ELR (cell line): ENCODE measurements around the gene KMT2E.
"Not testable (repeated sequence)": the region's sequence is repeated elsewhere in the genome, so short reads cannot be mapped to it uniquely, and the experiment has no call there.

ENCODE experiments used
- DNase-seq: peaks from one replicate; pipeline ENCODE4 v3.0.0-alpha.2; 2015; ENCODE audit warnings: low read depth

The KMT2E gene

GRCh38 chr7:105026750-105027149 is 12.7 kb downstream of the KMT2E start:
- DNase-seq, result no peak

DNA sequence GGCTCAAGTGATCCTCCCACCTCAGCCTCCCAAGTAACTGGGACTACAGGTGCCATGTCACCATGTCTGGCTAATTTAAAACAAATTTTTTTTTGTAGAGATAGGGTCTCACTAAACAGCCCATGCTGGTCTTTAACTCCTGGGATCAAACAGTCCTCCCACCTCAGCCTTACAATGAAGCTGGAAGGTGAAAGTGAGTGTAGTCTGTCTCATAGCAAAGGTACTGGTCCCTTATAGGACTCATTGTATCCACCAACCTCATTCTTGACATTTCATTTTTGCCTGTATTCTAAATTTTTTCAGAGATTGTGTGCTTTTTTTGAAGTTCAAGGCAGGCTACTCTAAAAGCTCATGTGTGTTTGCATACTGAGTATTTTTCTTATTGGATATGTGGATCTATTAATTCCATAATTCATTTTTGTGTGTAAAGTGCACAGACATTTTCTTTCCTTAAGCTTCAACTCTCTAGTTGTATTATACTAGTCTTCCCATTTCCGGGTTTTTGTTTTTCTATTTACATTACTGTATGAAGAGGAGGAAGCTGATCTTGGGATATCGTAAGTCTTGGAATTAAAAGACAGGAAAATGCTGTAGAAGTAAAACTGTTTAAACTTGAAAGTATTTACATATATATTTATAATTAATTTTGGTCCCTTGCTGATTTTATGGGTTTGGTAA is 13.3 kb downstream of the KMT2E start:
- DNase-seq, result no peak

DNA sequence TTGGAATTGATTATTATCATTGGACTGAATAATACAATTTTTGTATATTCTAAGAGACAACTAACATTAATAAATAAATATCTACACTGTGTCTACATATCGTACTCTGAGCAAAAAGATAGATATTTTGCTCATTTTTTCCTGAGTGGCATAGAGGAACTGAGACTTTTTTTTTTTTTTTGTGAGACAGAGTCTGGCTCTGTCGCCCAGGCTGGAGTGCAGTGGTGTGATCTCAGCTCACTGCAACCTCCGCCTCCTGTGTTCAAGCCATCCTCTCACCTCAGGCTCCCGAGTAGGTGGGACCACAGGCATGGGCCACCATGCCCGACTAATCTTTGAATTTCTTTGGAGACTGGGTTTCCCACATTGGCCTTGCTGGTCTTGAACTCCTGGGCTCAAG is 14.0 kb downstream of the KMT2E start:
- no peak for DNase-seq

DNA sequence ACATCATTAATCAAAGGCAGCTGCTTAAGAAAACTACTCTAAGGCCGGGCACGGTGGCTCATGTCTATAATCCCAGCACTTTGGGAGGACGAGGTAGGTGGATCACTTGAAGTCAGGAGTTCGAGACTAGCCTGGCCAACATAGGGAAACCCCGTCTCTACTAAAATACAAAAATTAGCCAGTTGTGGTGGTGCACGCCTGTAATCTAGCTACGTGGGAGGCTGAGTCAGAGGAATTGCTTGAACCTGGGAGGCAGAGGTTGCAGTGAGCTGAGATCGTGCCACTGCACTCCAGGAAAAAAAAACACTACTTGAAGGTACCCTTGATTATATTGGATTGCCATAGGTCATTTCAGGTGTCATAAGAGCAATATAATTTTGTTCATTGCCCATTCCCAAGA is 14.9 kb downstream of the KMT2E start:
- DNase-seq, result not testable (repeated sequence)

DNA sequence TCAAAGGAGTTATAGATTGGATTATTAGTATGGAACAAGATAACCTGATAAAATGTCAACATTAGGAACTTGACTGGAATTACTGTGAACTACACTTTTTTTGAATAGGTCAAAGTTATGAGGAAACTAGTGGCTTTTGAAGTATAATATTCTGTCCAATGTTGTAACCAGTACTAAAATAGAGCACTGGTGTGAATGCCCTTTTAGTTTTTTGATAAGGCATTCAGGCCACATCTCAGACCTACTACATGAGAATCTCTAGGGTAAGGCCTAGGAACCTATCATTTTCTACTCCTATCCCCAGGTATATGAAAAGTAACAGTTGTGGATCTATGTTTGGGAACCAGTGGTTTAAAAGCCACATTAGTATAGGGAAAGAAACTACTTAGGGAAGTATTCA is 16.4 kb downstream of the KMT2E start:
- no peak for DNase-seq

DNA sequence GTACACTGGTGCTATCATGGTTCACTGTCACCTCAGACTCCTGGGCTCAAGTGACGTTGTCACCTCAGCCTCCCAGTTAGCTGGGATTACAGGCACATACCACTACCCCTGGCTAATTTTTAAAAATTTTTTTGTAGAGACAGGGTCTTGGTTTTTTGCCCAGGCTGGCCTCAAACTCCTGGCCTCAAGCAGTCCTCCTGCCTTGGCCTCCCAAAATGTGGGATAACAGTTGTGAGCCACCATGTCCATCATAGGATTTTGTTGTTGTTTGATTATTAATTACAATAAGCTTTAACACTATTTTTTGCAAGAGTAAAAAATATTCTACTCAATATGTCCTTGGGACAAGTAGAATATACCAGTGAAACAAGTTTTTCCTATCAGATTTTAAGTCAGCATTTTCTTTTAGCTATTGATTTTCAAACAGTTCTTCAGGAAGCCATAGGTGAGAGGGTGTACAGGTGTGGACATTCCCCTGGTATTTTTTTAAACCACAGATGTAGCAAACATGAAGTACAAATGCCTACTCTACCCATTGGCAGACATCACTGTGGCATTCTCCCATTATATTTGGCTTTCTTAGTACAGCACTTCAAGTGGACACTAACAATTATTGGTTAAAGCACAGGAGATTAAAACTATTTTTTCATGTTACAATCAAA is 18.7 kb downstream of the KMT2E start:
- DNase-seq, result no peak

- no peak for DNase-seq
These were observed 21.3 kb downstream of the KMT2E start for GRCh38 chr7:105035349-105035748.

- no peak for DNase-seq
These were observed 22.5 kb downstream of the KMT2E start for GRCh38 chr7:105036217-105037168.

DNA sequence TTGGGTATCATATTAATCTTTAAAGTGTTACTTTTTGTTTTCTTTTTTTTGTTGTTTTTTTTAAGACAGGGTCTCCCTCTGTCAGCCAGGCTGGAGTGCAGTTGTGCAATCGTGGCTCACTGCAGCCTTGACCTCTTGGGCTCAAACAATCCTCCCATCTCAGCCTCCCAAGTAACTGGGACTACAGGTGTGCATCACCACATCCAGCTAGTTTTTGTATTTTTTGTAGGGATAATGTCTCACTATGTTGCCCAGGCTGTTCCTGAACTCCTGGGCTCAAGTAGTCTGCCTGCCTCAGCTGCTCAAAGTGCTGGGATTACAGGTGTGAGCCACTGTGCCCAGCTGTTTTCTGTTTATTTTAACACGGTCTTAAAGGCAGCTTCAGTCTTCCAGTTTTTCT is 23.3 kb downstream of the KMT2E start:
- no peak for DNase-seq

DNA sequence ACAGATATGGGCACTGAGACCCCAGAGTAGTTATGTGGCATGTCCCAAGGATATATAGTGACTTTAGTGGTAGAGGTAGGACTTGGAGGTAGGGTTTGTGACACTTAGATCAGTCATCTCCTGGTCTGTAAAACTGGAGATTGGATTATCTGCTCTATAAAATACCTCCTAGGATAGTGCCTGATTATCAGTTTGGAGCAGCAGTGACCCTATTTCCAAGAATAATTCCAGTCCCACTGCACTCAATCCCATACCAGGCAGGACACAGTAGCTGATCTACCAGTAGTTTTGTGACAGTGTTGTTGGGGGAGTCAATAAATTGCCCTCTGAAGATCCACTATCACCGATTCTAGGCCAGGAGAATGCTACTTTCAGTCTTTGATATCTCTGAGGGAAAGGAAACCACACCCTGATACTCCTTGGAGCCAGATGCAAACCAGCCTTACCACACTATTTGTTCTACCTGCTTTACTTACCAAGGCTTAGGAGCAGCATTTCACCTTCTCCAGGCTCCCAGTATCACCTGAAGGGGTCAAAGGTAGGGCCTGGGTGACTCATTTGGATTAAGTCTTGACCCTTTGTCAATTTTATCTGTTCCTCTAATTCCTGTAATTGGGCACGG is 30.6 kb downstream of the KMT2E start:
- no peak for DNase-seq

DNA sequence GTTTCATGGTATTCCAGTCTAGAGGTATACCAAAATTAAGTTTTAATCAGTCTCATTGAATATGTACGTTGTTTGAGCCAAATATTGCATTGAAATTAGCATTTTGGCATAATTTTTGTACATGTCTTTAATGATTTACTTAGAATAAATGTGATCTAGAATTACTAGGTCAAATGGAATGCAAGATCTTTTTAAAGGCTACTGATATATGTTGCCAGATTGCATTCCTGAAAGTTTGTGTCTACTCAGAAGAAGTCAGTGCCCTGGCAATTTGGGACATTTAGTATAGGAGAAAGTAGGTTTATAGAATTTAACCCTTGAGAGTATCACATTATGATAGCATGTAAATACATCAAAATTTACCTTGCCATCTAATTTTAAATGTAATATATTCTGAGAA is 32.4 kb downstream of the KMT2E start:
- DNase-seq, result peak; percentile 63

GRCh38 chr7:105047932-105048331 is 33.9 kb downstream of the KMT2E start:
- DNase-seq, result no peak

DNA sequence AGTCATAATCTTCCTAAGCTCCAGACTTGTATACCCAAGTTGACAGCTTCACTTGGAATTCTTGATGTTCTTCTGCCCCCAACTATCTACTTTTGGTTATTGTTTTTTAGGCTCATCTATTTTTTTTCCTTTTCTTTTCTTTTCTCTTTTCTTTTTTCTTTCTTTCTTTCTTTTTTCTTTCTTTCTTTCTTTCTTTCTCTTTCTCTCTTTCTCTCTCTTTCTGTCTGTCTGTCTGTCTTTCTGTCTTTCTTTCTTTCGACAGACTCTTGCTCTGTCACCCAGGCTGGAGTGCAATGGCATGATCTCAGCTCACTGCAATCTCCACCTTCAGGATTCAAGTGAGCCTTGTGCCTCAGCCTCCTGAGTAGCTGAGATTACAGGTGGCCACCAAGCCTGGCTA is 36.5 kb downstream of the KMT2E start:
- DNase-seq, result no peak

DNA sequence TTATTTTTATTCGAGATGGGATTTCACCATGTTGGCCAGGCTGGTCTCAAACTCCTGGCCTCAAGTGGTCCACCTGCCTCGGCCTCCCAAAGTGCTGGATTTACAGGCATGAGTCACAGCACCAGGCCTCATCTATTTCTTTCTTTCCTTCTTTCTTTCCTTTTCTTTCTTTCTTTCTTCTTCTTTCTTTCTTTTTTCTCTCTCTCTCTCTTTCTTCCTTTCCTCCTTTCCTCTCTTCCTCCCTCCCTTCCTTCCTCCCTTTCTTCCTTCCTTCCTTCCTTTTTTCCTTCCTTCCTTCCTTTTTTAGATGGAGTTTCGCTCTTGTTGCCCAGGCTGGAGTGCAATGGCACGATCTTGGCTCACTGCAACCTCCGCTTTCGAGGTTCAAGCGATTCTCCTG is 36.9 kb downstream of the KMT2E start:
- DNase-seq, result not testable (repeated sequence)

GRCh38 chr7:105055084-105055483 is 41.1 kb downstream of the KMT2E start:
- DNase-seq, result no peak

- no peak for DNase-seq
These were observed 41.6 kb downstream of the KMT2E start for GRCh38 chr7:105055621-105056020.

GRCh38 chr7:105057472-105057871 is 43.5 kb downstream of the KMT2E start:
- DNase-seq, result no peak

DNA sequence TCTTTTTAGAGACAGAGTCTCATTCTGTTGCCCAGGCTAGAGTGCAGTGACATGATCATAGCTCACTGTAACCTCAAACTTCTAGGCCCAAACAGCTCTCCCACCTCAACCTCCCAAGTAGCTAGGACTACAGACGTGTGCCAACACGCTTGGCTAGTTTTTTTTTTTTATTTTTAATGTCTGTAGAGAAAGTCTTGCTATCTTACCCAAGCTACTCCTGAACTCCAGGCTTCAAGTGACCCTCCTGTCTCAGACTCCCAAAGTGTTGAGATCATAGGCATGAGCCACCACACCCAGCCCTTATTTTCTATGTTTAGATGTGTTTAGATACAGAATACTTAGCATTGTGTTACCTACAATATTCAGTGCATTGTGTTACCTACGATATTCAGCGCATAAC is 46.4 kb downstream of the KMT2E start:
- DNase-seq, result no peak

DNA sequence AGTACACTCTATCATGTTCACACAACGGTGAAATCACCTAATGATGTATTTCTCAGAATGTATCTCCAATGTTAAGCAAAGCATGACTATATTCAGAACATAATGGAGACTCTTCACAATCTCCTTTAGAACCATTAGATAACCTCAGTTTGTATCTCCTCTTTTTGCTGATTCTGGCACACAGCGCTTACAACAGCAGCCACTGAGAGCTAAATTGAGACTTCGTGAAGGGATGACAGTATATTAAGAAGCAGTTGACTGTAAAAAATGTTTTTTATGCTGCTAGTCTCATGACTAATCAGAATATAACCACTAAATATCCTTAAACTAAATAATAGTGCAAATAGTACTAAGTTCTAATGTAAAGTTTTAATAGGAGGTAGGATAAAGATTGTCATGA is 46.9 kb downstream of the KMT2E start:
- no peak for DNase-seq

- DNase-seq, result no peak
These were observed 51.1 kb downstream of the KMT2E start for GRCh38 chr7:105065104-105065503.

DNA sequence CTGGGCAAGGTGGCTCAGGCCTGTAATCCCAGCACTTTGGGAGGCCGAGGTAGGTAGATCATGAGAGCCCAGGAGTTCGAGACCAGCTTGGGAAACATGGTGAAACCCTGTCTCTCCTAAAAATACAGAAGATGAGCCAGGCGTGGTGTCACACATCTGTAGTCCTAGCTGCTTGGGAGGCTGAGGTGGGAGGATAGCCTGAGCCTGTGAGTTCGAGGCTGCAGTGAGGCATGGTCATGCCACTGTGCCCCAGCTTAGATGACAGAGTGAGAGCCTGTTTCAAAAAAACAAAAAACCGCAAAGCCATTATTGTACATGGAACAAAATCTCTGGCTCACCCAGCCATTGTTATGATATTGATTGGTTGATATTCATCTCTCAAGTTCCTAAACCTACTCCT is 53.7 kb downstream of the KMT2E start:
- DNase-seq, result no peak

DNA sequence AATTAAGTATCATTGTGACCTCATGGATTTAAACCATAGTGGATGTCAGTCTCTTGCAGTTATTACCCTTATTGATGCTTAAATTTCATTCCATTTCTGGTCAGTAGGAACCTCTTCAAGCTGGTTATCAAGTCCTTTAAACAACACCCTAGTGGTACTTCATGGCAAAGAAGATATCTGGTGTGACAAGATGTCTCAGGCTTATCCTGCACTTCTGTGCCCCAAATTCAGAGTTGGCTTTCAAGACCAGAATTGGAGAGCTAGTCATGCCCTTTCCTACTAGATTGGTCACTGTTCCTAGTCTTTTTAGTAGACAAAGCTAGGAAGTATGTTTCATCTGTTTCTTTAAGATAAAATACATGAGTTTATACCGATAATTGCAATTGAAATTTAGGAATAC is 54.9 kb downstream of the KMT2E start:
- DNase-seq, result no peak
